Glutamatergic neuron (in vitro differentiated cells): ENCODE data around the gene ELMO1. TPM values are rescaled to one million over a fixed set of nuclear protein-coding genes. Genes with fewer than 3 reads are reported as not detected.

Experiments
- DNase-seq: peaks from one replicate; pipeline ENCODE4 v3.0.0; 2022
- H3K27ac Mint-ChIP-seq: one replicate; pipeline ENCODE4 v1.8.0; 2020; ENCODE audit warnings: mild to moderate bottlenecking, mixed read lengths, inconsistent platforms; ENCODE audit not compliant: unreplicated experiment
- H3K27me3 Mint-ChIP-seq: one replicate; pipeline ENCODE4 v1.8.0; 2020; ENCODE audit warnings: mild to moderate bottlenecking, moderate library complexity, mixed read lengths, inconsistent platforms; ENCODE audit not compliant: unreplicated experiment
- H3K36me3 Mint-ChIP-seq: one replicate; pipeline ENCODE4 v1.8.0; 2020; ENCODE audit warnings: mild to moderate bottlenecking, mixed read lengths, inconsistent platforms; ENCODE audit not compliant: unreplicated experiment
- H3K4me1 Mint-ChIP-seq: one replicate; pipeline ENCODE4 v1.8.0; 2020; ENCODE audit warnings: mild to moderate bottlenecking, low read depth, mixed read lengths, inconsistent platforms; ENCODE audit not compliant: unreplicated experiment
- H3K4me3 Mint-ChIP-seq: one replicate; pipeline ENCODE4 v1.8.0; 2020; ENCODE audit warnings: mild to moderate bottlenecking, mixed read lengths, inconsistent platforms; ENCODE audit not compliant: unreplicated experiment
- H3K9me3 Mint-ChIP-seq: one replicate; pipeline ENCODE4 v1.8.0; 2020; ENCODE audit warnings: mild to moderate bottlenecking, moderate library complexity, mixed read lengths, inconsistent platforms; ENCODE audit not compliant: unreplicated experiment
- total RNA-seq: library from RNA; stranded (reverse); fragmentation: NEBNext Ultra II Directional; extraction: Animal tissue kit (Norgen Biotek cat#: 25700); gene quantifications from one replicate; pipeline ENCODE4 v1.2.1, GENCODE V29; 2021; ENCODE audit not compliant: unreplicated experiment
- TF ChIP-seq, protein P1 (sequence below): fragments of 200-600 bp; sonication (generic); IDR thresholded peaks from one replicate; pipeline ENCODE4 v1.5.0; 2021; ENCODE audit not compliant: partially characterized antibody, unreplicated experiment

The ELMO1 gene
- total RNA-seq, 1 donor from 2014 or later: 5.5 TPM

DNA sequence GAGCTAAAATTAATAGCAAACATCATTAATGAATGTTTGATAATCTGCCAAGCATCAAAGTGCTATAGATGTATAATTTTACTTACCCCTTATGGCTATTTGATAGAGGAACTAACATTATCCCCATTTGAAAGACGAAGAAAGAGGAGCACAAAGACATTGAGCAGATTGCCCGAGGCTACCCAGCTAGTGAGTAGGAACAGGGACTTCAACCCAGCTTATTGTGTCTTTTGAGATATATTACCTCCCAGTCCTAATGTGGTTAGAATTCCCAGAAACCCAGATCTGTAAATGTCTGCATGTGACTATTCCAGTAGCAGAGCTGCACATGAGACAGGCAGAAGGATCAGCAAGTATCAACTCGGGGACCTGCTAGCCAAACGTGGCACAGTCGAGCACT is 564.3 kb downstream of the ELMO1 start:
- H3K36me3 Mint-ChIP-seq: no peaks in the 10 kb centered on the region
- DNase-seq: no peak
- peaks cover 1% of the 10 kb centered on the region for H3K9me3 Mint-ChIP-seq
- H3K4me1 Mint-ChIP-seq: peaks cover 15% of the 10 kb centered on the region
- no peak overlapping the region for H3K4me3 Mint-ChIP-seq
- H3K27me3 Mint-ChIP-seq: peaks cover 2% of the 10 kb centered on the region
- H3K27ac Mint-ChIP-seq: no peak overlapping the region
- TF ChIP-seq, protein P1, sequence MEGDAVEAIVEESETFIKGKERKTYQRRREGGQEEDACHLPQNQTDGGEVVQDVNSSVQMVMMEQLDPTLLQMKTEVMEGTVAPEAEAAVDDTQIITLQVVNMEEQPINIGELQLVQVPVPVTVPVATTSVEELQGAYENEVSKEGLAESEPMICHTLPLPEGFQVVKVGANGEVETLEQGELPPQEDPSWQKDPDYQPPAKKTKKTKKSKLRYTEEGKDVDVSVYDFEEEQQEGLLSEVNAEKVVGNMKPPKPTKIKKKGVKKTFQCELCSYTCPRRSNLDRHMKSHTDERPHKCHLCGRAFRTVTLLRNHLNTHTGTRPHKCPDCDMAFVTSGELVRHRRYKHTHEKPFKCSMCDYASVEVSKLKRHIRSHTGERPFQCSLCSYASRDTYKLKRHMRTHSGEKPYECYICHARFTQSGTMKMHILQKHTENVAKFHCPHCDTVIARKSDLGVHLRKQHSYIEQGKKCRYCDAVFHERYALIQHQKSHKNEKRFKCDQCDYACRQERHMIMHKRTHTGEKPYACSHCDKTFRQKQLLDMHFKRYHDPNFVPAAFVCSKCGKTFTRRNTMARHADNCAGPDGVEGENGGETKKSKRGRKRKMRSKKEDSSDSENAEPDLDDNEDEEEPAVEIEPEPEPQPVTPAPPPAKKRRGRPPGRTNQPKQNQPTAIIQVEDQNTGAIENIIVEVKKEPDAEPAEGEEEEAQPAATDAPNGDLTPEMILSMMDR: no peak

DNA sequence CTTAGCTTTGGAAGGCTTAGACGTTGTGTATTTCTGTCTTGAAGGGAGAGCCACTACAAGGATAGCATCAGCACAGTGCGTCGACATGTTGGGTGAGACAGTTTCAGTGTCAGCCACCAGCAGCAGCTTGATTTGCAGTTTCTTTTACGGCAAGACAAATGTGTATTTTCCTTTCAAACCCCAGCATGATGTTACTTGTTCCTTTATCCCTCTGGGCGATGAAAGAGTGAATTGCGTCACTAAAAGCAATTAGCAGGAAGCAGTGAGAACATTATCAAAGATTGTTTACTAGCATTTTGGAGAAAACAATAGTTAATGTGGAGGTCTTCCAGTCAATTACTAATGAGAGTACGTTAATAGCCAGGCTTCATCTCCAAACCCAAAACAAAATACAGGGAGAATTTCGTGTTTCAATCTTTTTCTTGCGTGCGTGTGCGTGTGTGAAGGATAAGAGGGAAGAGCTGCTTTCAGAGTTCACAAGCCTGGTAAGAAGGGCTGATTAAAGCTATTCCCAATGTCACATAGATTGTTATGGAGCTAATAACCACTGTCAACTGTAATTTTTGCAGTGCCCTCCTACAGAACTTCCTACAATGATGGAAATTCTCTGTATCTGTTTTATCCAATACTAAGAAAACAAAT is 567.3 kb downstream of the ELMO1 start:
- H3K27ac Mint-ChIP-seq: no peak overlapping the region

DNA sequence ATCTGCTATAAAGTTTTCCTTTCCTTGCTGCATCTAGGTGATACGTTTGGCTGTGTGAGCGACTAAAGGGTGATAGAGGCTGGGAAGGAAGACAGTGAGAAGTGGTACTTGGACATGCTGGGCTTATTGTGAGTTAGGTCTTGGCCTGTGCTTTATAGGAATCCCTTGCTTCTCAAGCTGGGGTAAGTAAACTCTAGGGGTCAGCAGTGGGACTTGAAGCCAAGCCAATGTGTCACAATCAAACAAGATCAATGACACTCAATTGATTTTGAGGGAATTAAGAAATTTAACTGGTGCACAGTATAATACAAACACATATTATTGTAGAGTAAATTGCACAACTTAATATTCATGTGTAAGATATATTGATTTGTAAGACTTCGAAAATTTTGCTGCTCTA is 568.6 kb downstream of the ELMO1 start:
- Mint-ChIP-seq H3K9me3 (peaks cover 1% of the 10 kb centered on the region), H3K27ac (no peak overlapping the region), H3K4me3 (no peak overlapping the region), H3K27me3 (peaks cover 2% of the 10 kb centered on the region), H3K36me3 (no peaks in the 10 kb centered on the region), H3K4me1 (peaks cover 20% of the 10 kb centered on the region)
- no peak for DNase-seq
- TF ChIP-seq, protein P1: no peak

More for the DNA sequence above, 567.3 kb downstream of the ELMO1 start:
- no peak overlapping the region for H3K4me3 Mint-ChIP-seq
- no peaks in the 10 kb centered on the region for H3K36me3 Mint-ChIP-seq
- peaks cover 1% of the 10 kb centered on the region for H3K9me3 Mint-ChIP-seq
- DNase-seq: no peak
- TF ChIP-seq, protein P1: no peak
- H3K4me1 Mint-ChIP-seq: peaks cover 15% of the 10 kb centered on the region
- peaks cover 2% of the 10 kb centered on the region for H3K27me3 Mint-ChIP-seq

DNA sequence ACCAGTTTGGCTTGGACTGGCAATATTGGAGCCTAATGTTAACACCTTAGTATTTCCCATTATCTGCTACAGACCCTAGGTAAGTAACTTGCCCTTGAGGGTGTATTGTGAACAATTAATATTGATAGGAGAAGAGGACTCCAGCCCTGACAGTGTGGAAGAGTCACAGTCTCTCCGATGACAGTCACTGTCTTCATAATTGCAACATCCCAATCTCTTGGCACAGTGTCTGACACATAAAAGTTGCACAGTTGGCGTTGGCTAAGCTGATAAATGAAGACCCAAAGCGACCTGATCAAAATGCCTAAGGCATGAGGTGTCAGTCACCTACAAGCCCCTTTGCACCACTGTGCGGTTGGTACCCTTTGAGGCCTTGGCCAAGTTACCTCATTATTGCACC is 569.6 kb downstream of the ELMO1 start:
- Mint-ChIP-seq H3K27ac (no peak overlapping the region), H3K4me3 (no peak overlapping the region), H3K9me3 (peaks cover 1% of the 10 kb centered on the region), H3K4me1 (peaks cover 13% of the 10 kb centered on the region), H3K27me3 (peaks cover 2% of the 10 kb centered on the region), H3K36me3 (no peaks in the 10 kb centered on the region)
- TF ChIP-seq, protein P1: no peak
- no peak for DNase-seq

DNA sequence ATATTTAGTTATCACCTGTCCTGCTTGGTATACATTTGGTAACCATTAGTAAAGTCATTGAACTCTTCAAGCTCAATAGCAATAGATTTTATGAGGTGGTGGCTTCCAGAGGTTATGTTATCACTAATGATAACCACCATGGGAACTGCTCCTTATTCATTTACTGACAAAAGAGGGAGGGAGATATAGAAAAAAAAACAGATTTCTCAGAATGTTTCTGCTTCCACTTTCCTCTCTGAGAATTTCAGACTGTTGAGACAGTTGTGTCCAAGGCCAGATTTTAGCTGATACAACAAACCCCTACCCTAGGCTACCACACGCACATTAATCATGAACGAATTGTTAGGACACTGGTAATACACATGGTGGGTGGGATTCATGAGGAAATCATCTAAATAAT is 570.4 kb downstream of the ELMO1 start:
- H3K4me3 Mint-ChIP-seq: no peak overlapping the region
- H3K36me3 Mint-ChIP-seq: no peaks in the 10 kb centered on the region
- H3K27me3 Mint-ChIP-seq: no peaks in the 10 kb centered on the region
- H3K9me3 Mint-ChIP-seq: peaks cover 1% of the 10 kb centered on the region
- no peak for DNase-seq
- peaks cover 13% of the 10 kb centered on the region for H3K4me1 Mint-ChIP-seq
- H3K27ac Mint-ChIP-seq: no peak overlapping the region
- TF ChIP-seq, protein P1: no peak
